GM12873 (cell line): Measurements from ENCODE around the gene STX2.

Experiments
- CTCF ChIP-seq: IDR thresholded peaks from 2 replicates; pipeline ENCODE4 v1.5.1; 2012; ENCODE audit warnings: low read depth, mild to moderate bottlenecking, moderate library complexity, low read length, control low read depth; ENCODE audit not compliant: insufficient read depth; ENCODE audit errors: missing control alignments

STX2 gene

GRCh38 chr12:130825771-130826150 is 13.3 kb downstream of the STX2 start:
- no peak for TF ChIP-seq CTCF

- no peak for TF ChIP-seq CTCF
These were observed 19.4 kb downstream of the STX2 start for GRCh38 chr12:130819681-130820080.

- TF ChIP-seq CTCF, result peak; percentile 72
These were observed 20.1 kb downstream of the STX2 start for GRCh38 chr12:130818635-130819576.

GRCh38 chr12:130818272-130818634 is 20.8 kb downstream of the STX2 start:
- no peak for TF ChIP-seq CTCF

GRCh38 chr12:130817804-130818203 is 21.2 kb downstream of the STX2 start:
- TF ChIP-seq CTCF, result no peak

GRCh38 chr12:130816097-130816496 is 23.0 kb downstream of the STX2 start:
- TF ChIP-seq CTCF, result no peak

GRCh38 chr12:130815028-130815741 is 23.9 kb downstream of the STX2 start:
- TF ChIP-seq CTCF, result no peak
